Fibroblast of villous mesenchyme (primary cell): Measurements from ENCODE around the gene SLC22A24. TPM values are rescaled to one million over a fixed set of nuclear protein-coding genes. Genes with fewer than 3 reads are reported as not detected.

Experiments used
- DNase-seq: peaks from one replicate; pipeline ENCODE4 v3.0.0-alpha.2; 2010; ENCODE audit warnings: low read depth
- H3K4me3 ChIP-seq: 2 replicates; pipeline ENCODE4 v1.5.1; 2011; ENCODE audit warnings: low read depth, mild to moderate bottlenecking, low read length
- CTCF ChIP-seq: IDR thresholded peaks from 2 replicates; pipeline ENCODE4 v1.5.1; 2012; ENCODE audit warnings: low read depth, mild to moderate bottlenecking, low read length; ENCODE audit not compliant: insufficient read depth
- total RNA-seq: library from RNA; depleted of rRNA; stranded (reverse); fragments of >200 nt; gene quantifications from 2 replicates; pipeline ENCODE4 v1.2.3, GENCODE V29; 2012

SLC22A24 gene
- total RNA-seq, 1 donor, result not detected

GRCh38 chr11:63032457-63032856 lies 111.6 kb downstream of the SLC22A24 start:
- no peak for DNase-seq
- no peak overlapping the region for H3K4me3 ChIP-seq
- no peak for TF ChIP-seq CTCF

Other genes starting within 250 kb of the SLC22A24 start
- gene CHRM1, start 222.9 kb downstream of the SLC22A24 start, total RNA-seq, result not detected in 2 replicates
- not detected in 2 replicates for gene SLC22A6, start 159.3 kb downstream of the SLC22A24 start, total RNA-seq
- not detected in 2 replicates for gene SLC22A8, start 128.4 kb downstream of the SLC22A24 start, total RNA-seq
- not detected in 2 replicates for gene SLC22A25, start 99.4 kb upstream of the SLC22A24 start, total RNA-seq
- not detected in 2 replicates for gene SLC22A9, start 225.6 kb upstream of the SLC22A24 start, total RNA-seq